ENCODE measurements around the gene SLC7A6. TPM values are rescaled to one million over a fixed set of nuclear protein-coding genes. Genes with fewer than 3 reads are reported as not detected.
A peak's percentile ranks its signal among the peaks of the same experiment; 100 is the strongest.

The SLC7A6 gene
- total RNA-seq, 1 donor from 2014 or later: 50.7 TPM

DNA sequence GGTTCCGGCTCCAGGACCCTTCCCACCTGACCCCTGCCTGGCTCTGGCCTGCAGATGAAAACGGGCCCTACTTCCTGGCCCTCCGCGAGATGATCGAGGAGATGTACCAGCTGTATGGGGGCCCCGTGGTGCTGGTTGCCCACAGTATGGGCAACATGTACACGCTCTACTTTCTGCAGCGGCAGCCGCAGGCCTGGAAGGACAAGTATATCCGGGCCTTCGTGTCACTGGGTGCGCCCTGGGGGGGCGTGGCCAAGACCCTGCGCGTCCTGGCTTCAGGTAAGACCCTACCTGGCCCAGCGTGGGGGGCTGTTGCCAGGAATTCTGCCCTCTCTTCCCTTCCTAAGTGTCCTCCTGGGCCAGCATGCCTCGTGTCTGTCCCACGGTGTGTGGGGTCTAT, 8.6 kb upstream of the SLC7A6 start:
- Mint-ChIP-seq H3K4me1 (ENCODE audit: unreplicated experiment) (peaks cover 21% of the 10 kb centered on the region), H3K9me3 (ENCODE audit: unreplicated experiment) (no peaks in the 10 kb centered on the region), H3K36me3 (ENCODE audit: unreplicated experiment) (peaks cover 17% of the 10 kb centered on the region), H3K4me3 (ENCODE audit: unreplicated experiment) (no peak overlapping the region), H3K27me3 (ENCODE audit: unreplicated experiment) (no peaks in the 10 kb centered on the region), H3K27ac (ENCODE audit: unreplicated experiment) (no peak overlapping the region)
- DNase-seq (ENCODE audit: extremely low spot score, unreplicated experiment): no peak
- TF ChIP-seq, protein P1, sequence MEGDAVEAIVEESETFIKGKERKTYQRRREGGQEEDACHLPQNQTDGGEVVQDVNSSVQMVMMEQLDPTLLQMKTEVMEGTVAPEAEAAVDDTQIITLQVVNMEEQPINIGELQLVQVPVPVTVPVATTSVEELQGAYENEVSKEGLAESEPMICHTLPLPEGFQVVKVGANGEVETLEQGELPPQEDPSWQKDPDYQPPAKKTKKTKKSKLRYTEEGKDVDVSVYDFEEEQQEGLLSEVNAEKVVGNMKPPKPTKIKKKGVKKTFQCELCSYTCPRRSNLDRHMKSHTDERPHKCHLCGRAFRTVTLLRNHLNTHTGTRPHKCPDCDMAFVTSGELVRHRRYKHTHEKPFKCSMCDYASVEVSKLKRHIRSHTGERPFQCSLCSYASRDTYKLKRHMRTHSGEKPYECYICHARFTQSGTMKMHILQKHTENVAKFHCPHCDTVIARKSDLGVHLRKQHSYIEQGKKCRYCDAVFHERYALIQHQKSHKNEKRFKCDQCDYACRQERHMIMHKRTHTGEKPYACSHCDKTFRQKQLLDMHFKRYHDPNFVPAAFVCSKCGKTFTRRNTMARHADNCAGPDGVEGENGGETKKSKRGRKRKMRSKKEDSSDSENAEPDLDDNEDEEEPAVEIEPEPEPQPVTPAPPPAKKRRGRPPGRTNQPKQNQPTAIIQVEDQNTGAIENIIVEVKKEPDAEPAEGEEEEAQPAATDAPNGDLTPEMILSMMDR (IDR thresholded peaks at IDR 0.05): no peak

DNA sequence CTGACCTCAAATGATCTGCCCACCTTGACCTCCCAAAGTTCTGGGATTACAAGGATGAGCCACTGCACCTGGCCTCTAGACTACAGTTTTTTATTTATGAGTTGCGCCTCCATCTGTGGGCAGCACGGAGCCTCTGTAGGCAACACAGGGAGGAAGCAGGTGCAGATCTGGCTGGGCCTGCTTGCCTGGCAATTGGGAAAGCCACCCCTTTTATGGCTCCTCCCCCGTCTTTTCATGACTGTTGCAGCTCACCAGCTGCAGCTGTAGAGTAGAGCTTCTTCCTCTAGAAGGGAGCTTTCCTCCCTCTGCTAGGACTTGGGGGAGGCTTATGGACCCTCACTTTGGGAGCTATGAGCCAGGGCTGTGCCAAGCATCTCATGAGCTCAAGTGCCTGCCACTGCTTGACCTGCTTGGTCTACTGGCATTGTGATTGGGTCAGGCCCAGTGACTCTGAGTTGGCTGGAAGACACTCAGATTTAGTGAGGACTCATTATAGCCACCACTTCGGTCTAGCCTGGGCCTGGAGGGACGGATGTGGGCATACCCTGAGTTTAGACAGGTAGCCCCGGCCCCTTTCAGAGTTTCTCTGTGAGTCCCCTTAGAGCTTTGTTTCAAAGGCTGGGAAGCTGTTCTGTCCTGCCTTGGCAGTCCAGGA, 6.9 kb upstream of the SLC7A6 start:
- DNase-seq (ENCODE audit: extremely low spot score, unreplicated experiment): no peak
- Mint-ChIP-seq H3K36me3 (ENCODE audit: unreplicated experiment) (peaks cover 8% of the 10 kb centered on the region), H3K9me3 (ENCODE audit: unreplicated experiment) (no peaks in the 10 kb centered on the region), H3K4me3 (ENCODE audit: unreplicated experiment) (no peak overlapping the region), H3K27ac (ENCODE audit: unreplicated experiment) (peak overlapping the region; percentile 93), H3K4me1 (ENCODE audit: unreplicated experiment) (peaks cover 21% of the 10 kb centered on the region), H3K27me3 (ENCODE audit: unreplicated experiment) (no peaks in the 10 kb centered on the region)
- TF ChIP-seq, protein P1 (IDR thresholded peaks at IDR 0.05): no peak

DNA sequence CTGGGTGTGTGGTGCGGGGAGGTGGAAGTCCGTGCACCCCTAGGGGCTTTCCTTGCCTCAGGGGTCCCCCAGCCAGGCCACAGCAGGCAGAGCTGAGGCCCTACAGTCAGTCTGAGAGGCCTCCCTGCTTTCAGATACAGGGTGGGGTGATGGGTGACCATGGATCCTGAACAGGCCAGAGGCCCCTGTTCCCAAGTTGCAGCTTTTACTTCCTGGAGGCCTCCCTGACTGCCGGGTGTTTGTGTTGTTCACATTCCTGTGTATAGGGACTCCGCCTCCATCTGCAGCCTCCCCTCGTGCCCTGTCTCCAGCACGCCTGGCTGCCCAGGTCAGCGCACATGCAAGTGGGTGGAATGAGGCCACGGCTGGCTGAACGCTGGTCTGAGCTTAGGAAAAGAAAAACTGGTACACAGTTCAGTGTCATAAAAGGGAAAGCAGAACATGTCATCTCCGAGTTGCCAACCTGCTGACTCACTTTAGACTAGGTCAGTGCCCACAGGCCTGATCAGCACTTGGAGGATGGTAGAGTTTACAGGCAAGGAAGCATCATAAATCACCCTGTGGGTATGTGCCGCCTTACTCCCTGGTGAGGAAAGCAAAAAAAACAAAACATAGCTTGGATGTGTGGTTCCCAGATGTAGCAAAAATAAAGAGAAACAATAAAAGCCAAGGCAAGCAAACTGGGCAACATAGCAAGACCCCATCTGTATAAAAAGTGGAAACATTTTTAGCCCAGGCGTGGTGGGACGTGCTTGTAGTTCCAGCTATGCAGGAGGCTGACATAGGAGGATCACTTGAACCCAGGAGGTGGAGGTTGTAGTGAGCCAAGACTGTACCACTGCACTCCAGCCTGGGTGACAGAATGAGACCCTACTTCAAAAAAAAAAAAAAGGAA, 6.2 kb upstream of the SLC7A6 start:
- no peak for DNase-seq (ENCODE audit: extremely low spot score, unreplicated experiment)
- Mint-ChIP-seq H3K27me3 (ENCODE audit: unreplicated experiment) (no peaks in the 10 kb centered on the region), H3K4me1 (ENCODE audit: unreplicated experiment) (peaks cover 21% of the 10 kb centered on the region), H3K27ac (ENCODE audit: unreplicated experiment) (peak overlapping the region; percentile 93), H3K4me3 (ENCODE audit: unreplicated experiment) (peak overlapping the region; percentile 7), H3K9me3 (ENCODE audit: unreplicated experiment) (no peaks in the 10 kb centered on the region), H3K36me3 (ENCODE audit: unreplicated experiment) (peaks cover 8% of the 10 kb centered on the region)
- TF ChIP-seq, protein P1 (IDR thresholded peaks at IDR 0.05): no peak

DNA sequence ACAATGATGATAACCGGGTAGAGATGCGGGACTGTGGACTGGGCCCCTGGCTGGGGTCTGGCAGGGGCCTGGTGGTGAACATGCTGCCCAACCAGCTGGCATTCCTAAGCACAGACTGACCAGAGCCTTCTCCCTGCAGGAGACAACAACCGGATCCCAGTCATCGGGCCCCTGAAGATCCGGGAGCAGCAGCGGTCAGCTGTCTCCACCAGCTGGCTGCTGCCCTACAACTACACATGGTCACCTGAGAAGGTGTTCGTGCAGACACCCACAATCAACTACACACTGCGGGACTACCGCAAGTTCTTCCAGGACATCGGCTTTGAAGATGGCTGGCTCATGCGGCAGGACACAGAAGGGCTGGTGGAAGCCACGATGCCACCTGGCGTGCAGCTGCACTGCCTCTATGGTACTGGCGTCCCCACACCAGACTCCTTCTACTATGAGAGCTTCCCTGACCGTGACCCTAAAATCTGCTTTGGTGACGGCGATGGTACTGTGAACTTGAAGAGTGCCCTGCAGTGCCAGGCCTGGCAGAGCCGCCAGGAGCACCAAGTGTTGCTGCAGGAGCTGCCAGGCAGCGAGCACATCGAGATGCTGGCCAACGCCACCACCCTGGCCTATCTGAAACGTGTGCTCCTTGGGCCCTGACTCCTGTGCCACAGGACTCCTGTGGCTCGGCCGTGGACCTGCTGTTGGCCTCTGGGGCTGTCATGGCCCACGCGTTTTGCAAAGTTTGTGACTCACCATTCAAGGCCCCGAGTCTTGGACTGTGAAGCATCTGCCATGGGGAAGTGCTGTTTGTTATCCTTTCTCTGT, 5.1 kb upstream of the SLC7A6 start:
- Mint-ChIP-seq H3K36me3 (ENCODE audit: unreplicated experiment) (peaks cover 8% of the 10 kb centered on the region), H3K4me1 (ENCODE audit: unreplicated experiment) (peaks cover 27% of the 10 kb centered on the region), H3K4me3 (ENCODE audit: unreplicated experiment) (no peak overlapping the region), H3K27me3 (ENCODE audit: unreplicated experiment) (no peaks in the 10 kb centered on the region), H3K27ac (ENCODE audit: unreplicated experiment) (peak overlapping the region; percentile 93), H3K9me3 (ENCODE audit: unreplicated experiment) (no peaks in the 10 kb centered on the region)
- TF ChIP-seq, protein P1 (IDR thresholded peaks at IDR 0.05): no peak
- no peak for DNase-seq (ENCODE audit: extremely low spot score, unreplicated experiment)
